Kidney (tissue), 14 donors: ENCODE measurements around the gene PRLH. TPM values are rescaled to one million over a fixed set of nuclear protein-coding genes. Genes with fewer than 3 reads are reported as not detected.

Experiments used
- DNase-seq, 5 donors: peaks; one replicate each; pipeline ENCODE4 v3.0.0-alpha.2; 2013 to 2020
- FAIRE-seq: peaks from 2 replicates; lab custom pipeline; 2012; peaks lifted over from hg19 to GRCh38; lab: Jason Lieb, UNC
- H3K27ac ChIP-seq, 2 donors: one replicate each; pipeline ENCODE4 v1.7.0; 2013; ENCODE audit warnings: low read depth in 2 of 2, low read length in 2 of 2, inconsistent platforms in 1 of 2
- H3K27me3 ChIP-seq: one replicate; pipeline ENCODE4 v1.7.1; 2013; ENCODE audit warnings: low read length, inconsistent platforms; ENCODE audit not compliant: control insufficient read depth, insufficient read depth
- H3K36me3 ChIP-seq, 3 donors: one replicate each; pipeline versions ENCODE4 v1.7.0 to v1.7.1; 2013; ENCODE audit warnings: low read length in 3 of 3, control low read depth in 1 of 3, inconsistent platforms in 1 of 3; ENCODE audit not compliant: insufficient read depth in 3 of 3, control insufficient read depth in 2 of 3
- H3K4me1 ChIP-seq, 3 donors: one replicate each; pipeline versions ENCODE4 v1.7.0 to v1.7.1; 2013; ENCODE audit warnings: low read length in 3 of 3, inconsistent platforms in 1 of 3, low read depth in 1 of 3; ENCODE audit not compliant: control insufficient read depth in 2 of 3, insufficient read depth in 2 of 3
- H3K4me3 ChIP-seq, 3 donors: one replicate each; pipeline versions ENCODE4 v1.7.0 to v1.8.1; 2013; ENCODE audit warnings: low read length in 3 of 3, control low read depth in 1 of 3, inconsistent platforms in 1 of 3
- H3K9ac ChIP-seq, 3 donors: one replicate each; pipeline versions ENCODE4 v1.7.0 to v1.7.1; 2013; ENCODE audit warnings: low read length in 3 of 3, control low read depth in 1 of 3, inconsistent platforms in 1 of 3
- H3K9me3 ChIP-seq, 3 donors: one replicate each; pipeline versions ENCODE4 v1.7.0 to v1.7.1; 2013; ENCODE audit warnings: low read length in 3 of 3, control low read depth in 1 of 3, inconsistent platforms in 1 of 3; ENCODE audit not compliant: control insufficient read depth in 2 of 3, insufficient read depth in 1 of 3
- CTCF ChIP-seq: IDR thresholded peaks from 3 replicates; pipeline ENCODE4 v1.5.1; 2012; ENCODE audit warnings: mild to moderate bottlenecking, moderate library complexity, borderline replicate concordance; ENCODE audit not compliant: insufficient read depth; ENCODE audit errors: extremely low read depth
- intact Hi-C: fragments of 100-400 bp; cut with DNase I; formaldehyde crosslinking; loops from one replicate; pipeline ENCODE4 v1.11.1; 2022
- polyA plus RNA-seq: library from polyadenylated mRNA; stranded (reverse); fragments of 350-450 nt; fragmentation: Illumina TruSeq; extraction: RNeasy Lipid Tissue Mini Kit (QIAGEN cat#74804); gene quantifications from one replicate; pipeline ENCODE4 v1.2.3, GENCODE V29; 2014; ENCODE audit warnings: low read depth, low replicate concordance; ENCODE audit not compliant: insufficient read depth
- total RNA-seq: library from RNA; stranded (reverse); fragmentation: NEBNext Ultra II Directional; extraction: Animal tissue kit (Norgen Biotek cat#: 25700); gene quantifications from one replicate; pipeline ENCODE4 v1.2.1, GENCODE V29; 2021
- donor health status: control.
- donor health status: control.
- donor health status: control.
- donor health status: control.
- donor health status: control.
- donor health status: DM: yes; HTN: yes; CAD: no.
- donor health status: Normal renal cell carcinoma (clear cell type).

The PRLH gene
- total and polyA plus RNA-seq, 2 donors from 2014 or later: not detected

GRCh38 chr2:237561221-237561620, 5.2 kb upstream of the PRLH start:
- intact Hi-C loops: no loop called here
- DNase-seq (peak in 1 of 5 donors; percentile 60), FAIRE-seq (no peak)
- H3K36me3 ChIP-seq: peaks cover 0 to 2% (median 0%) of the 10 kb centered on the region in 3 donors
- no peak overlapping the region for H3K4me3 ChIP-seq
- H3K9ac ChIP-seq: no peak overlapping the region
- no peak for TF ChIP-seq CTCF
- H3K9me3 ChIP-seq: peaks cover 0 to 5% (median 1%) of the 10 kb centered on the region in 3 donors
- H3K27ac ChIP-seq: no peak overlapping the region
- no peaks in the 10 kb centered on the region for H3K27me3 ChIP-seq
- peaks cover 0 to 4% (median 0%) of the 10 kb centered on the region in 3 donors for H3K4me1 ChIP-seq

GRCh38 chr2:237563816-237564215, 2.6 kb upstream of the PRLH start:
- Histone ChIP-seq H3K36me3 (peaks cover 0 to 2% (median 0%) of the 10 kb centered on the region in 3 donors), H3K9ac (no peak overlapping the region), H3K27me3 (no peaks in the 10 kb centered on the region), H3K9me3 (peaks cover 0 to 5% (median 0%) of the 10 kb centered on the region in 3 donors), H3K4me3 (no peak overlapping the region), H3K27ac (no peak overlapping the region), H3K4me1 (peaks cover 0 to 4% (median 0%) of the 10 kb centered on the region in 3 donors)
- TF ChIP-seq CTCF: no peak
- peak in 4 of 5 donors; percentile 71 to 81 (median 76) for DNase-seq
- no peak for FAIRE-seq
- intact Hi-C loops: no loop called here

GRCh38 chr2:237564526-237565131, 1.7 kb upstream of the PRLH start:
- Histone ChIP-seq H3K27ac (no peak overlapping the region), H3K9me3 (peaks cover 0 to 5% (median 0%) of the 10 kb centered on the region in 3 donors), H3K4me3 (no peak overlapping the region), H3K27me3 (no peaks in the 10 kb centered on the region), H3K4me1 (no peaks in the 10 kb centered on the region), H3K36me3 (peaks cover 0 to 2% (median 0%) of the 10 kb centered on the region in 3 donors), H3K9ac (no peak overlapping the region)
- no peak for DNase-seq
- FAIRE-seq: no peak
- intact Hi-C loops: no loop called here
- no peak for TF ChIP-seq CTCF
